Left ventricle myocardium inferior (tissue), 1 donor: ENCODE results near the gene FAM120A. TPM values are rescaled to one million over a fixed set of nuclear protein-coding genes. Genes with fewer than 3 reads are reported as not detected.
A peak's percentile ranks its signal among the peaks of the same experiment; 100 is the strongest.

Experiments
- DNase-seq: peaks from one replicate; pipeline ENCODE4 v3.0.0-alpha.2; 2020
- H3K27ac ChIP-seq: fragments of 200-600 bp; replicated peaks from 2 replicates; pipeline ENCODE4 v1.8.0; 2021
- H3K27me3 ChIP-seq: fragments of 200-600 bp; 2 replicates; pipeline ENCODE4 v1.8.0; 2021; ENCODE audit warnings: low read depth
- H3K36me3 ChIP-seq: fragments of 200-600 bp; 2 replicates; pipeline ENCODE4 v1.8.0; 2021
- H3K4me1 ChIP-seq: fragments of 200-600 bp; 2 replicates; pipeline ENCODE4 v1.8.0; 2021
- H3K4me3 ChIP-seq: fragments of 200-600 bp; 2 replicates; pipeline ENCODE4 v1.8.0; 2021; ENCODE audit warnings: mild to moderate bottlenecking, moderate library complexity
- H3K9me3 ChIP-seq: fragments of 200-600 bp; replicated peaks from 2 replicates; pipeline ENCODE4 v1.8.0; 2021
- CTCF ChIP-seq: fragments of 200-600 bp; IDR thresholded peaks from 2 replicates; pipeline ENCODE4 v1.8.0; 2021; ENCODE audit warnings: antibody characterized with exemption, mild to moderate bottlenecking, borderline replicate concordance
- intact Hi-C: fragments of 100-400 bp; cut with micrococcal nuclease; formaldehyde crosslinking; loops from one replicate; pipeline ENCODE4 v1.11.0; 2022
- total RNA-seq: library from RNA; stranded (reverse); fragmentation: NEBNext Ultra II Directional; extraction: Animal tissue kit (Norgen Biotek cat#: 25700); gene quantifications from one replicate; pipeline ENCODE4 v1.2.1, GENCODE V29; 2021
- donor health status: DM: no; HTN: yes; CAD: no; lungs with severe emphysema.

Gene FAM120A
- total RNA-seq, 1 donor from 2014 or later: 104 TPM

- H3K36me3 ChIP-seq: peaks cover 12% of the 10 kb centered on the region
- H3K4me1 ChIP-seq: peaks cover 50% of the 10 kb centered on the region
- H3K27ac ChIP-seq: no peak overlapping the region
- DNase-seq: no peak
- no peaks in the 10 kb centered on the region for H3K27me3 ChIP-seq
- H3K4me3 ChIP-seq: no peak overlapping the region
- no peak for TF ChIP-seq CTCF
- H3K9me3 ChIP-seq: no peaks in the 10 kb centered on the region
- intact Hi-C loops: no loop called here
These were observed 25.9 kb downstream of the FAM120A start for GRCh38 chr9:93477397-93477796.

GRCh38 chr9:93479726-93480125 is 28.2 kb downstream of the FAM120A start:
- Histone ChIP-seq H3K9me3 (no peaks in the 10 kb centered on the region), H3K27ac (no peak overlapping the region), H3K4me1 (peaks cover 72% of the 10 kb centered on the region), H3K36me3 (peaks cover 22% of the 10 kb centered on the region), H3K4me3 (no peak overlapping the region), H3K27me3 (no peaks in the 10 kb centered on the region)
- no peak for TF ChIP-seq CTCF
- no peak for DNase-seq
- intact Hi-C loops: no loop called here

GRCh38 chr9:93480262-93480661 is 28.8 kb downstream of the FAM120A start:
- no peak for DNase-seq
- no peak overlapping the region for H3K27ac ChIP-seq
- intact Hi-C loops: no loop called here
- H3K36me3 ChIP-seq: peaks cover 19% of the 10 kb centered on the region
- no peaks in the 10 kb centered on the region for H3K27me3 ChIP-seq
- H3K4me1 ChIP-seq: peaks cover 75% of the 10 kb centered on the region
- no peak overlapping the region for H3K4me3 ChIP-seq
- no peak for TF ChIP-seq CTCF
- no peaks in the 10 kb centered on the region for H3K9me3 ChIP-seq

GRCh38 chr9:93480728-93481324 is 29.3 kb downstream of the FAM120A start:
- intact Hi-C loops: no loop called here
- DNase-seq: no peak
- no peak overlapping the region for H3K4me3 ChIP-seq
- H3K27me3 ChIP-seq: no peaks in the 10 kb centered on the region
- H3K36me3 ChIP-seq: peaks cover 19% of the 10 kb centered on the region
- no peak overlapping the region for H3K27ac ChIP-seq
- TF ChIP-seq CTCF: peak; percentile 20
- H3K4me1 ChIP-seq: peaks cover 74% of the 10 kb centered on the region
- H3K9me3 ChIP-seq: no peaks in the 10 kb centered on the region

- Histone ChIP-seq H3K27me3 (no peaks in the 10 kb centered on the region), H3K9me3 (no peaks in the 10 kb centered on the region), H3K36me3 (peaks cover 12% of the 10 kb centered on the region), H3K4me1 (peaks cover 73% of the 10 kb centered on the region), H3K4me3 (no peak overlapping the region), H3K27ac (no peak overlapping the region)
- intact Hi-C loops: no loop called here
- no peak for TF ChIP-seq CTCF
- no peak for DNase-seq
These were observed 32.0 kb downstream of the FAM120A start for GRCh38 chr9:93483497-93483896.
